ENCODE data around the gene APP. TPM values are rescaled to one million over a fixed set of nuclear protein-coding genes. Genes with fewer than 3 reads are reported as not detected.

Gene APP
- total RNA-seq, 2 experiments from 2014 or later: 60.6 to 61.1 TPM

DNA sequence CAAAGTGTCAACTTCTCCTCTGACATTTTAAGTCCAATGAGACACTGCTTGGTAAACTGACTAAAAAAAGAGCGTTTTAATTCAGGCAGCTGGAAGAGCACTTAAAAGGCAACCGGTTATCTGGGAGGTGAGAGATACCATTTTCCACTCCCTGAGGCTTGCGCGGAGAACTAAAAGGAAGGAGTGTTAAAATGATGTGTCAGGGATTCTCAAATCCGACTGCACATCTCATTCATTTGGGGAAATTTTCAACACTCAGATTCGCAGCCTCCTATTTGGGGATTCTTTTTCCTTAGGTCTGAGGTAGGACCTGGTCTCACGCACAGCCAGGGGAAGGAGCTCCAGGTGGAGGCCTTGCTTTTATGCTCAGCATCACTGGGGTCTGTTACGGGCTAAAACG is 281.9 kb downstream of the APP start:
- intact Hi-C loops (cut with micrococcal nuclease): no loop called here
- no peaks in the 10 kb centered on the region for H3K4me1 Mint-ChIP-seq (ENCODE audit: low read depth)
- no peaks in the 10 kb centered on the region for H3K9me3 Mint-ChIP-seq
- peaks cover 10% of the 10 kb centered on the region for H3K36me3 Mint-ChIP-seq (ENCODE audit: low read depth)
- H3K27me3 Mint-ChIP-seq (ENCODE audit: low read depth): no peaks in the 10 kb centered on the region
- no peak for DNase-seq
- no peak overlapping the region for H3K4me3 Mint-ChIP-seq
- H3K27ac Mint-ChIP-seq: no peak overlapping the region
- CTCF ChIA-PET: no interaction called here

DNA sequence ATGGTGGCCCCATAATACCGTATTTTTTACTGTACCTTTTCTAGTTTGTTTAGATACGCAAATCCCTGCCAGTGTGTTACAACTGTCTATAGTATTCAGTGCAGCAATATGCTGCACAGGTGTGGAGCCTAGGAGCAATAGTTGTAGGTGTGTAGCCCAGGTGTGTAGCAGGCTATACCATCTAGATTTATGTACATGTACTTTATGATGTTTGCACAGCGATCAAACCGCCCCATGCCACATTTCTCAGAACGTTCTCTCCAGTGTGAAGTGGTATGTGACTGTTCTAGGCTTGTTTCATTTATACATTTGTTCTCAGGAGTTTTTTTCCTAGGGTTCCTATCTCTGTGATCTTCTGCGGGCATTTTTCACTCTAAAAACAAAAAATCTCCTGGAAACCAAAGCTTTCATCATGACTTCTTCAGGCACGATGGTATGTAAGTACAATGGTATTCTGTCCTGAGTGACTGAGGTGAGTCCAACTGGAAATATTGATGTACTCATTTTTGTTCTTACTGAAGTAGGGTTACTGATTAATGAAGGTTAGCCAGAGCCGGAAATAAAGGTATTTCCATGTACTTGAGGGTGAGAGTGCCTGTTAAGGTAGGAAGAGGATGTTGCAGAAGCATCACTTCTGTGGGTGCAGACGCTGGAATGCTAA is 282.8 kb downstream of the APP start:
- intact Hi-C loops (cut with micrococcal nuclease): no loop called here
- CTCF ChIA-PET: interaction anchor here (1.1 to 2.2 kb wide), 2 partner anchors 8 to 13 kb away, joined by 3 to 10 read pairs; no protein-coding TSS in a partner anchor

DNA sequence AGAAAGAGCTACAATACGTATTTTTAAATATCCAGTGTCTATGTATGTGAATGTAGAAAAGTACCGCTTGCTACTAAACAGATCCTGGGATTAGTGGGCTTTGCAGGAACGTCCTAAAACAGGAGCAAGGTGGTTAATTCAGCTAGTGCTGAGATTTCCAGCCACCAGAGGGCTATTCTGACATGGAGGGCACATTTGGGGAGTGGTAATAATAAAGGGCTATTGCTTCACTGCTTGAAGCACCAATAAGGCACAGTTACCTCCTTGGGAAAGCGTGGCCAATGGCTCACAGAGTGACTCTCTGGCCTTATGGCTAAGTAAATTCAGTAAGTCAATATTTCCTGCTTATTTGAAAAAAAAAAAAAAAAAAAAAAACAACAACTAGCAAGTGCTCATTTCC is 283.4 kb downstream of the APP start:
- Mint-ChIP-seq H3K4me1 (ENCODE audit: low read depth) (no peaks in the 10 kb centered on the region), H3K36me3 (ENCODE audit: low read depth) (peaks cover 10% of the 10 kb centered on the region), H3K9me3 (no peaks in the 10 kb centered on the region), H3K27ac (no peak overlapping the region), H3K4me3 (no peak overlapping the region), H3K27me3 (ENCODE audit: low read depth) (no peaks in the 10 kb centered on the region)
- no peak for DNase-seq
- intact Hi-C loops (cut with micrococcal nuclease): no loop called here
- CTCF ChIA-PET: interaction anchor here (1.1 to 2.2 kb wide), 2 partner anchors 8 to 13 kb away, joined by 3 to 10 read pairs; no protein-coding TSS in a partner anchor

More for the DNA sequence above, 282.8 kb downstream of the APP start:
- no peaks in the 10 kb centered on the region for H3K9me3 Mint-ChIP-seq
- no peak for DNase-seq
- H3K27ac Mint-ChIP-seq: no peak overlapping the region
- H3K4me3 Mint-ChIP-seq: no peak overlapping the region
- no peaks in the 10 kb centered on the region for H3K27me3 Mint-ChIP-seq (ENCODE audit: low read depth)
- peaks cover 10% of the 10 kb centered on the region for H3K36me3 Mint-ChIP-seq (ENCODE audit: low read depth)
- H3K4me1 Mint-ChIP-seq (ENCODE audit: low read depth): no peaks in the 10 kb centered on the region

DNA sequence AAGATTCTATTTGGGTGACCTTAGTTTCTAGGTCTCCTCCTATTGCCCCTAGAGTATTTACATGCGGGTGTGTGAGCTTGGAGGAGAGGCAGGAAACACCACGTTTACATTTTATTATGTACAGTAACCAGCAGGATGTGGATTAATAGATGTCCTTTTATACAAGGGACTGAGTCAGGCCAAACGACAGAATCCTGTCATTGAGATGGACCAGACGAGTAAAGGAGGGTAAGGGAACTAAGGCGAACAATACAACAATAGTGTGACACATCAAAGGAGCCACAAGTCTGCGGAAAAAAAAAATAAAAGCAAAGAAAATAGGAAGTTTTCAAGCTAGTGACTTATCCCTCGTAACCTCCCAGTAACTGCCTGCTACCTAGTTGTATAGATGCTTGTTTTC is 284.7 kb downstream of the APP start:
- intact Hi-C loops (cut with micrococcal nuclease): no loop called here
- no peaks in the 10 kb centered on the region for H3K27me3 Mint-ChIP-seq (ENCODE audit: low read depth)
- CTCF ChIA-PET: interaction anchor here (0.6 to 2.2 kb wide), 2 partner anchors 10 to 23 kb away, joined by 3 to 10 read pairs; no protein-coding TSS in a partner anchor
- no peak for DNase-seq
- H3K36me3 Mint-ChIP-seq (ENCODE audit: low read depth): peaks cover 12% of the 10 kb centered on the region
- no peaks in the 10 kb centered on the region for H3K9me3 Mint-ChIP-seq
- H3K27ac Mint-ChIP-seq: no peak overlapping the region
- no peaks in the 10 kb centered on the region for H3K4me1 Mint-ChIP-seq (ENCODE audit: low read depth)
- no peak overlapping the region for H3K4me3 Mint-ChIP-seq

DNA sequence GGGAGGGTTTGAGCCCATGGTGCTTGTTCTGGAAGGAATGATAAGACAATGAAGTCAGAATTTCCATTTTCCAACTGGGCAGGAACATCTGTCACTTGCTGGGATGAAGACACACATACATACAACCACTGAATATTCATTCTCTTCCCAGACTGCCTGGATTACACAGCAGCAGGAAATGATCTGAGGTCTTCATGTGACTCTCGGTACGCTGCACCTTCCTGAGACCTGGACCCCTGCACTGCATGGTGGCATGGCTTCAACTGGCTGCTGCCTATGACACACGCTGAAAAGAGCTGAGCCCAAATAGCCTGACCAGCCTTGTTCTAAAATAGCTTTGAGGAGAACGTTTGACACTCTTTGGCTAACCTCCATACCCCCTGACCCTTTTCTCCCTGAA is 285.2 kb downstream of the APP start:
- H3K4me1 Mint-ChIP-seq (ENCODE audit: low read depth): no peaks in the 10 kb centered on the region
- H3K36me3 Mint-ChIP-seq (ENCODE audit: low read depth): peaks cover 10% of the 10 kb centered on the region
- no peak for DNase-seq
- H3K4me3 Mint-ChIP-seq: no peak overlapping the region
- CTCF ChIA-PET: interaction anchor here (2.2 kb wide), 1 partner anchor 10 kb away, joined by 10 read pairs; no protein-coding TSS in a partner anchor
- no peak overlapping the region for H3K27ac Mint-ChIP-seq
- H3K27me3 Mint-ChIP-seq (ENCODE audit: low read depth): no peaks in the 10 kb centered on the region
- no peaks in the 10 kb centered on the region for H3K9me3 Mint-ChIP-seq
- intact Hi-C loops (cut with micrococcal nuclease): no loop called here

DNA sequence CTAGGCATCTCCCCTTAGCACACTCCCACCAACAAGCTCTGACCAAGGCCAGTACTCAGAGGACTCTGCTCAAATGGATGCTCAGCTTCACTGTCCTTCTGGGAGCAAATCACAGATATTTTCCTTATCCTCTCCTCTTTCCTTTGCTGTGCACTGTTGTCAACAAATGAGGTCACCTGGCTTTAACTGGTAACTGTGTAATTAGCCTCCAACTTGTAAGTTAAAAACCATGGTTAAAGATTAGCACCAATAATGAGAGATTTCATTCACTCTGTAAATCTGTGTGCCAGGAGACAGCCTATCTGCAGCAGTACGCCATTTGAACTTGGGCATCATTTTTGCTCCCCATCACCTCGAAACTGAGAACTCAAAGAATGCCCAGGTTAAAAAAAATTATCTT is 286.3 kb downstream of the APP start:
- Mint-ChIP-seq H3K27ac (no peak overlapping the region), H3K4me3 (no peak overlapping the region), H3K36me3 (ENCODE audit: low read depth) (peaks cover 10% of the 10 kb centered on the region), H3K27me3 (ENCODE audit: low read depth) (no peaks in the 10 kb centered on the region), H3K9me3 (no peaks in the 10 kb centered on the region), H3K4me1 (ENCODE audit: low read depth) (no peaks in the 10 kb centered on the region)
- CTCF ChIA-PET: interaction anchor here (0.7 kb wide), 1 partner anchor 11 kb away, joined by 4 read pairs; no protein-coding TSS in a partner anchor
- no peak for DNase-seq
- intact Hi-C loops (cut with micrococcal nuclease): loop anchor here (5.0 kb wide), 1 partner anchor 277 kb away; the partner anchor contains the start of gene MRPL39

DNA sequence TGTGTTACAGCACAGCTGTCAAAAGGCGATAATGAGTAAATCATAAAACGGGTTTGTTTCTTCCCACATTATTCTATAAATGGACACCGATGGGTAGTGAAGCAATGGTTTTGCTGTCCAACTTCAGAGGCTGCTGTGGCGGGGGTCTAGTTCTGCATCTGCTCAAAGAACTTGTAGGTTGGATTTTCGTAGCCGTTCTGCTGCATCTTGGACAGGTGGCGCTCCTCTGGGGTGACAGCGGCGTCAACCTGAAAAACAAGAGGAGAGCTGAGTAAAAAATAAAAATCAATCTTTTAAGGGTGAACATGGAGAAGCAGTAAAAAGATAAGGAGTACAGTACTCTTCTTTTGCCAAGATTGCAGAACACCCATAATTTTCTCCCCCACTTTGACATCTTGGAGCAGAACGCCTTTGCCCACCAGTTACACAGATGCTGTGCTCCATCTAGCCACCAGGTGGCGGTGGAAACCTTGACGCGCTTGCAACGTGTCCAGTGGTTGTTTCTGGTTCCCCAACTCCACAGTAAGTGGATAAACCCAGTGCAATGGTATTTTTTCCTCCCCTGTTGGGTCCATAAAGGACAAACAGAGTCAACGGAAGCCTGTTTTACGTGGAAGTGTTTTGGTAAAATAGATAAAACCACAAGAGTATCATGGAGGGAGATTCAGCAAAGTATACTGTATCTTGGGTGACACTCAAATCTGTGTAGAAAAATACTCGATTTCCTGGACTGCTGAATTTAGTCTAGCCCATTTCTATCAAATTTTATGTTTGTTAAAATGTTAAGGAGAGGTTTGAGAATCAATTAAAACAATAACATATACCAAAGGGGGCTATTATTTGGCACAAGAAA is 288.8 kb downstream of the APP start:
- H3K36me3 Mint-ChIP-seq (ENCODE audit: low read depth): peaks cover 8% of the 10 kb centered on the region
- H3K9me3 Mint-ChIP-seq: no peaks in the 10 kb centered on the region
- no peak overlapping the region for H3K27ac Mint-ChIP-seq
- H3K27me3 Mint-ChIP-seq (ENCODE audit: low read depth): no peaks in the 10 kb centered on the region
- no peak overlapping the region for H3K4me3 Mint-ChIP-seq
- CTCF ChIA-PET: interaction anchor here (0.7 to 1.7 kb wide), 12 partner anchors 10 to 836 kb away, joined by 3 to 5 read pairs (median 4); partner anchors contain the start of genes APP and MRPL39
- no peaks in the 10 kb centered on the region for H3K4me1 Mint-ChIP-seq (ENCODE audit: low read depth)
- DNase-seq: peak; percentile 74
- intact Hi-C loops (cut with micrococcal nuclease): loop anchor here (1.0 to 5.0 kb wide), 3 partner anchors 274 to 836 kb away; partner anchors contain the start of genes APP and MRPL39

DNA sequence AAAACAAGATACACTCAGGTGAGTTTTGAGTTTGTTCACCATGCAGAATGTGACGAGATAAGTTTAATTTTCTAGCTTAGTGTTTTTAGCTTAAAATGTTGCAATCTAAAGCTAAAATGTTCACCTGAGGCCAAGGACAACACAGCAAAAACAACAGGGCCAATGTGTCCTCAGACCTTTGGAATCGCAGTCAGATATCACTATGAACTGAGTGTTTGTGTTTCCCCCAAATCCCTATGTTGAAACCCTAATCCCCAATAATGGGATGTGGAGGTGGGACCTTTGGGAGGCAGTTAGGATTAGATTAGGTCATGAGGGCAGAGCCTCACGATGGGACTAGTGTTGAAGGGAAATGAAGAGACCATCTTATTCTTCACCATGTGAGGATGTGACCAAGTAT is 291.4 kb downstream of the APP start:
- Mint-ChIP-seq H3K4me3 (no peak overlapping the region), H3K4me1 (ENCODE audit: low read depth) (no peaks in the 10 kb centered on the region), H3K36me3 (ENCODE audit: low read depth) (peaks cover 8% of the 10 kb centered on the region), H3K9me3 (no peaks in the 10 kb centered on the region), H3K27me3 (ENCODE audit: low read depth) (no peaks in the 10 kb centered on the region), H3K27ac (no peak overlapping the region)
- intact Hi-C loops (cut with micrococcal nuclease): no loop called here
- DNase-seq: no peak
- CTCF ChIA-PET: interaction anchor here (1.5 kb wide), 1 partner anchor 22 kb away, joined by 4 read pairs; no protein-coding TSS in a partner anchor

DNA sequence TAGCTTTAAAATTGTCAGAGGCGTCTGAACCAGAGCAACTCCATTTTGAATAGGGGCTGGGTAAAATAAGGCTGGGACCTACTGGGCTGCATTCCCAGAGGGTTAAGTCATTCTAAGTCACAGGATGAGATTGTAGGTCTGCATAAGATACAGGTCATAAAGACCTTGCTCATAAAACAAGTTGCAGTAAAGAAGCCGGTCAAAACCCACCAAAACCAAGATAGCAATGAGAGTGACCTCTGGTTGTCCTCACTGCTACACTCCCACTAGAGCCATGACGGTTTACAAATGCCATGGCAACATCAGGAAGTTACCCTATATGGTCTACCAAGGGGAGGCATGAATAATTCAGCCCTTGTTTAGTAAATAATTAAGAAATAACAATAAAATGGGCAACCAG is 292.2 kb downstream of the APP start:
- intact Hi-C loops (cut with micrococcal nuclease): no loop called here
- Mint-ChIP-seq H3K27ac (no peak overlapping the region), H3K4me1 (ENCODE audit: low read depth) (no peaks in the 10 kb centered on the region), H3K4me3 (no peak overlapping the region), H3K9me3 (no peaks in the 10 kb centered on the region), H3K27me3 (ENCODE audit: low read depth) (no peaks in the 10 kb centered on the region), H3K36me3 (ENCODE audit: low read depth) (peaks cover 8% of the 10 kb centered on the region)
- CTCF ChIA-PET: interaction anchor here (1.5 to 1.7 kb wide), 2 partner anchors 23 to 291 kb away, joined by 4 read pairs; no protein-coding TSS in a partner anchor
- DNase-seq: no peak

DNA sequence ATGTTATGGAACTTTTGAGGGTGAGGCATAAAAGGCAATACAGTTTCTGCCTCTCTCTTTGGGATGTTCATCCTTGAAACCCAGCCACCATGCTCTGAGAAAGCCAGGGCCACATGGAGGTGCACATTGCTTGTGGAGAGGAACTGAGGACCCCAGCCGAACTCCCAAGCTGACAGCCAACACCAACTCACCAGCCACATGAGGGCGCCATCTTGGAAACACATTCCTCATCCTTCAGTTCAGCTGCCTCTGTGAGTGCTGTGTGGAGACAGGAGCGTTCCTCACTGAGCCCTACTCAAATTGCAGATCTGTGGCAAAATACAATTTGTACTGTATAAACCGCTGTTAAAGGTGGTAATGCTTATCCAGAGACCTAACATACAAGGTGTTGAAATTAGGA is 298.3 kb downstream of the APP start:
- Mint-ChIP-seq H3K27me3 (ENCODE audit: low read depth) (peaks cover 3% of the 10 kb centered on the region), H3K27ac (no peak overlapping the region), H3K4me3 (no peak overlapping the region), H3K9me3 (no peaks in the 10 kb centered on the region), H3K36me3 (ENCODE audit: low read depth) (no peaks in the 10 kb centered on the region), H3K4me1 (ENCODE audit: low read depth) (no peaks in the 10 kb centered on the region)
- CTCF ChIA-PET: interaction anchor here (0.6 to 1.2 kb wide), 3 partner anchors 9 to 238 kb away, joined by 3 to 4 read pairs (median 3); no protein-coding TSS in a partner anchor
- no peak for DNase-seq
- intact Hi-C loops (cut with micrococcal nuclease): no loop called here

DNA sequence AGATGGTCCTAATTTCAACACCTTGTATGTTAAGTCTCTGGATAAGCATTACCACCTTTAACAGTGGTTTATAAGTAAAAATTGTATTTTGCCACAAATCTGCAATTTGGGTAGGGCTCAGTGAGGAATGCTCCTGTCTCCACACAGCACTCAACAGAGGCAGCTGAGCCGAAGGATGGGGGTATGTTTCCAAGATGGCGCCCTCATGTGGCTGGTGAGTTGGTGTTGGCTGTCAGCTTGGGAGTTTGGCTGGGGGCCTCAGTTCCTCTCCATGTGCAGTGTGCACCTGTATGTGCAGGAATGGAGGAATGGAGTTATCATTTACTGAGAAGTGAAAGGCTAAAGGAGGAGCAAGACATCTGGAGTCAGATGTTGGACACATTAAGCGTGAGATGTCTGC is 299.0 kb downstream of the APP start:
- H3K36me3 Mint-ChIP-seq (ENCODE audit: low read depth): no peaks in the 10 kb centered on the region
- intact Hi-C loops (cut with micrococcal nuclease): no loop called here
- no peak overlapping the region for H3K27ac Mint-ChIP-seq
- H3K4me3 Mint-ChIP-seq: no peak overlapping the region
- peaks cover 3% of the 10 kb centered on the region for H3K27me3 Mint-ChIP-seq (ENCODE audit: low read depth)
- no peaks in the 10 kb centered on the region for H3K9me3 Mint-ChIP-seq
- CTCF ChIA-PET: interaction anchor here (0.6 to 1.2 kb wide), 3 partner anchors 10 to 237 kb away, joined by 3 to 4 read pairs (median 3); no protein-coding TSS in a partner anchor
- no peaks in the 10 kb centered on the region for H3K4me1 Mint-ChIP-seq (ENCODE audit: low read depth)
- peak; percentile 29 for DNase-seq

DNA sequence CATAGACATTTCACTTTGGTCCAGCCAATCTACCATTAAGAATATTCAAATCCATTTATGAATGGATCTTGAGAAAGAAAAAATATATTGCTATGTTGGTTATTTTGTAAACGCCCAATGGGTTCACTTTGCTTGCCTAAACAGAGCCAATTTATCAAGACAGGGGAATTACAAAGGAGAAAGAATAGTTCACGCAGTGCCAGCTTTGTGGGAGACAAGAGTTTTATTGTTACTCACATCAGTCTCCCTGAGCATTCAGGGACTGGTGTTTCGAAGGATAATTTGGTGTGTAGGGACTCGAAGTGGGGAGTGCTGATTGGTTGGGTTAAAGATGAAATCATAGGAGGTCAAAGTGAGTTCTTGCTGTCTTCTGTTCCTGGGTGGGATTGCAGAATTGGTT is 300.5 kb downstream of the APP start:
- Mint-ChIP-seq H3K4me3 (no peak overlapping the region), H3K36me3 (ENCODE audit: low read depth) (no peaks in the 10 kb centered on the region), H3K9me3 (no peaks in the 10 kb centered on the region), H3K27ac (no peak overlapping the region), H3K27me3 (ENCODE audit: low read depth) (peaks cover 3% of the 10 kb centered on the region), H3K4me1 (ENCODE audit: low read depth) (no peaks in the 10 kb centered on the region)
- intact Hi-C loops (cut with micrococcal nuclease): no loop called here
- CTCF ChIA-PET: interaction anchor here (1.0 kb wide), 1 partner anchor 17 kb away, joined by 3 read pairs; no protein-coding TSS in a partner anchor
- DNase-seq: no peak
